HG02884 (cell line): Measurements from ENCODE around the gene STK10.
A peak's percentile ranks its signal among the peaks of the same experiment; 100 is the strongest.

Experiments used
- ATAC-seq: cut with Tn5 transposase; IDR thresholded peaks from one replicate; pipeline ENCODE4 v1.9.1; 2021; ENCODE audit warnings: mild to moderate bottlenecking, moderate library complexity; ENCODE audit not compliant: unreplicated experiment

STK10 gene

DNA sequence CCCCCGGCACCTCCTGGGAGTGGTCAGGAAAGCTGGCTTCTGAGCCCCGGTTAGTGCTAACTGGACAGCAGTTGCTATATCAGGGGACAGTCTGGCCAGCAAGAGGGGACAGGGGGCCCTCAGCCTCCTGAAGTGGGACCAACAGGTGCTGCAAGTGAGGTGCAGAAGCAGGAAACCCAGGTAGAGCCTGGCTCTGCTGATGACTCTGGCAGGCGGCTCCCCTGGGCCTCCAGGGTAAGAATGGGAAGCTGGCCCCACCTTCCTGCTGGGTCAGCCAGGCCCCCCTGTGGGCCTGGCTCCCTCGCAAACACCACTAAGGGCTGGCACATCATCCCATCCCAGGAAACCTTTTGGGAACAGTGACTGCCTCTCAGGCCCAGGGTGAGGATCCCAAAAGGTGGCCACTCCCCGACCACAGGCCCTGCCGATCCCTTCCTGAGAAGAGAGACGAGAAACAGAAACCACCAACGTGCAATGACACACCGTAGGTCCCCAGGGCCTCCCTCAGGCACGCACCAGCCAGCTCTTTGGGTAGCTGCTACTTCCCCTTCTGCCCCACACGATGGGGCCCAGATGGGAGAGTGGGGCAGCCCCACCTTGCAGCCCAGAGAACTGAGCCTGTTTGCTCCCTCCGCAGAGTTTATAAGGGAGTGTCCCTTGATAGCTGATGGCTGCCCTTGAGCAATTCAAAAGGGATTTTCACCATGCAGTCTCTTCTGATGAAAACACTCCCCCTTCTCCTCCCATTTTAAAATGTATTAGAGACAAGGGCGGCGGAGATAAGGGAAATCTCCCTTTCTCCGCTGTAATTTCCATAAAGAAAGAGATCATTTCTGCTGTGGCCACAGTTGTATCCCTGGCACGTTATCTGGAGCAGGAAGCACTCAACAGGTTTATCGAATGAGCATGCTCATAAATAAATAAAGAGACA is 76.8 kb downstream of the STK10 start:
- peak; percentile 78 for ATAC-seq

DNA sequence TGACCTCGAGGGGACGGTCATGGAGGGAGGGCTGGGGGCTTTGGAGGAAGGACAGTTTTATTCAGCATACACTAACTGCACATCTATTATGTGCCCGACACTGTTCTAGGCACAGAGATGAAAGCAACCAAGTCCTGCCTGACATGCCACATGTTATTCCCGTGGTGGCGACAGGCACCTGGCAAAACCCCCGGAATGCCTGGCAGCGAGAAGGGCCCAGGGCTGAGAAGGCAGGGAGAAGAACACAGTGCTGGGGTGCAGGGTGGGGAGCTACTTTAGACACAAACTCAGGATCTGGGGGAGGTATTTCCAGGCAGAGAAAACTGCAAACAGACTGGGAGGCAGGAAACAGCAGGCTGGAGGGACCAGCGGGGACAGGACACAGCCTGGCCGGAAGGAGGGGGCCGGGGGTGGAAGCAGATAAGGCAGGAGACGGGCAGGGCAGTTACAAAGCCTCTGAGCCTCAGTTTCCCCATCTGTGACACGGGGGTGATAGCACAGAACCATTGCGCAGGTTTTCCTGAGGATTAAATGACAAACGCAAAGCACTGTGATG is 77.7 kb downstream of the STK10 start:
- ATAC-seq, result no peak

DNA sequence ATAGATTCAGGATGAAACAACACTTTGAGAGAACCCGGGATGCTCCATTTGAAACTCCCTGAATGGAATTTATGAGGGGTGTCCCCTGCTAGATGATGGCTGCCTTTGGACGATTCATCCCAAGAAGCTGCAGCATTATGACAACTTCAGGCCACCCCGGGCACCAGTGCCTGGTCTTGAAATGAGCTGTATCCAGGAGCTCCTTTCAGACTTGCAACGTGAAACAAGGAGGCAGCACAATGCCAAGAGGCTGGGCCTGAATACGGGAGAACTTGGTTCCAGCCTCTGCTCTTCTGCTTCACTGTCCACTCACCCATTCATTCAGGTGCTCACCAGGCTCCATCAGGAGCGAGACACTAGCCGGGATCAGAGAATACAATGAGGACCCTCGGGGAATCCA is 78.3 kb downstream of the STK10 start:
- no peak for ATAC-seq

DNA sequence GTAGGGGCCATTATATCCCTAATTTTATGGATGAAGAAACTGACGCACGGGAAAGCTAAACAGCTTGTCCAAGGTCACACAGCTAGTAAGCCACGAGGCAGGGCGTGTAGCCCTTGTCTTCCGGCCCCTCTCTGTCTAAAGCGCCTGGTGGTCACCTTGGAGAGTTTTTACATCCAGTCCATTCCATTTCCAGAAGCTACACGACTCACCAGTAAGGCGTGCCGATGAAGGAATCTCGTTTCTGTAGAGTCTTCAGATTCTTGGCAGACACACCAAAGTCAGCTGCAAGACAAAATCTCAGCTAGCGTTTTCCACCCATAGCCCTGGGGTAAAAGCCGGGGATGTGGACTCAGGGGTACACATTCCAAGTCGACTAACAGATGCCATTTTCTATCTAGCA is 80.5 kb downstream of the STK10 start:
- no peak for ATAC-seq

DNA sequence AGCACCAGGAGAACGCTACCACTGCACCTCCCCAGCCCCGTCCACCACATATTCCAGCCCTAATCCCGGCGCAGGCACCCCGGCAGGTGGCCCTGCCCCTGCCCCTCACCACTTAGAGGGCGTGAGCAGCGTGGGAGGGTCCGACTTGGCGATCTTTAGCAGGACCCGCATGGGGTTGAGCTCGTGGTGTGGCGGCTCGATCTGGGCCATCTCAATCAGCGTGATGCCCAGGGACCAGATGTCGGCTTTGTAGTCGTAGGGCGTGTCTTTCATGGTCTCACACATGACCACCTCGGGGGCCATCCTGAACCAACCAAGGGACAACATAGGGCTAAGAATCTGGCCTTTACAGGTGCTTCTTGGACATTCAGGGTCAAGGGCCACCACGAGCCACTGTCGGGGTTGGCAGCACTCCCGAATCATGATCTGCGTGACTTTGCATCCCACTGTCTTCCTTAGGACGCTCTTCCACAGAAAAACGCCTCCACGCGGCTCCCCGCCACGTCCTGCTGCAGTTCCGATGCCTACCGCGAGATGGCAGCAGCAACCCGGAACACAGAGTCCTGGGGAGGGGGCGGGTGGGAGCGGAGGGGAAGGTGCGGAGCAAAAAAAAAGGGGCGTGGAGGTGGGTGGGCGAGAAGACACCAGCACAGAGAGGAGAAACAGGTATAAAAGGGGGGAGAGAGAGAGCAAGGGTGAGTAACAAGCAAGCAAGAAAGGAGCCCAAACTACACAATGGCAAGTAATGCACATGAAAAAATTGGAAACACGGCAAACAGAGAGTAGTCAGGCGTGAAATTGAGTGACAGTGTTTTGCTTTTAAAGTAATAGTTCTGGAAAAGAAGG is 81.3 kb downstream of the STK10 start:
- ATAC-seq, result no peak

DNA sequence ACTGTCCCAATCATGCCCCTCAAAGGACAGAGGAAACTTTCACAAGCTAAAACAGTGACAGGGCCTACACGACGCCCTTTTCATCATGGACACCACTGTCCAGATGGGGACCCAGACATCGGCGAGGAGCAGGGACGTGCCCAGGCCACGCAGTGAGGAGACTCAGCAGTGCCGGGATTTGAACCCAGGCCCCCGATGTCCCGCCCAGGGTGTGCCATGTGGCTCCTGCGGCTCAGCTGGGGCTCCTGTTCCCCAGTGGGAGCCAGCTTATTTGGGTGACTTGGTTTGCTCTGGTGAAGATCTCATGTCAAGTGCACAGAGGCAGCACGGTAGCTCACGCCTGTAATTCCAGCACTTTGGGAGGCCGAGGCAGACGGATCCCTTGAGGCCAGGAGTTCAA is 82.2 kb downstream of the STK10 start:
- ATAC-seq, result no peak

DNA sequence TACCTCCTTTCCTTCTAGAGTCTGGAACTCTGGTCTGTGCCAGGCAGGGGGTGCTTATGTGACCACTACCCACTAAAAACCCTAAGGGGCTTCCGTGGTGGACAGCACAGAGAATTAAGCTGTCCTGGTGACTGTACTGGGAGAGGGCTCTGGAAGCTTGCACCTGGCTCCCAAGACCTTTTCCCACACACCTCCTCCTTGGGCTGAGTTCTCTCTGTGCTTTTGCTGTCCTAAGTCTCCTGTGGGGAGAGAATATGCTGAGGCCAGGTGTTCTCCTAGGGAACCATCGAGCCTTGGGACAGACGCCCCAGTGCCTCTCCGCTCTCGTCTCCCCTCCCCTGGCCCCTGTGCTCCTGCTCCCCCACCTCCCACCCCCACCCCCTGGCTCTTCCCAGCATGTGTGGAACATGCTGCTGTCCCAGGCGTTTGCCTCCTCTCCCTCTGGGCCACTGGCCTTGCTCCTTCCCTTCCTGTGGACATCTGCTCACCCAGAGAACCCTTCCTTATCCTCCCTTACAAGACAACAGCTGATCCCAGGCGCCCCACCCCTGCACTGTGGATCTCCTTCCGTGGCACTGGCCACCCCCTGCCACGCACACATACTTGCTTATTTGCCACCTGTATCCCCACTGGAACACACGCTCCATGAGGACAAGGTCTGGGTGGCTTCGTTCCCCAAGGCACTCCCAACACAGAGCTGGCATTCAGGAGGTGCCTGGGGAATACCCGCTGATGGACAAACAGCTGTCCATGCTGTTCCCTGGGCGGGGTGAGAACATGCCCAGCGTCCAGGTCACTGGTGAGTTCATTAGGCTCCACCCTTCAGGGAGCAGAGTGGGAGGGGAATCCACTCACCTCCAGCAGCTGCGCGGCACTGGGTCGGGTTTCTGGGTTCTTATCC is 83.0 kb downstream of the STK10 start:
- no peak for ATAC-seq

DNA sequence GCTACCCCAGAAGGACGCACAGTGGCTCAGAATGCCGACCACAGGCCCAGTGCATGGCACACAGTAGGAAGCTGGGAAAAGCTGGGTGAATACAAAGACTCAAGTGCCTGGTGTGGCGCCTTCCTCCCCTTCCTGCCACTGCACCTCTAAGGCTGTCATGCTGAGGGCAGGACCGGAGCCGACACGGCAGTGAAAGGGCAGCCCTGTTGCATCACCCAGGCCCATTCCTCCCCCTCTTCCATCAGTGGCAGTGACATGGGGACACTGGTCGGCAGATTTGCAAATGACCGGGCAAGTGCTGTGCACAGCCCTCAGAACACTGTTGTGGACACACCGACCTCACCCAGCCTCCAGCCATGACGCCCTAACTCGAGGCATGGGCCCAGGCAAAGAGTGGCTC is 84.0 kb downstream of the STK10 start:
- ATAC-seq, result no peak

DNA sequence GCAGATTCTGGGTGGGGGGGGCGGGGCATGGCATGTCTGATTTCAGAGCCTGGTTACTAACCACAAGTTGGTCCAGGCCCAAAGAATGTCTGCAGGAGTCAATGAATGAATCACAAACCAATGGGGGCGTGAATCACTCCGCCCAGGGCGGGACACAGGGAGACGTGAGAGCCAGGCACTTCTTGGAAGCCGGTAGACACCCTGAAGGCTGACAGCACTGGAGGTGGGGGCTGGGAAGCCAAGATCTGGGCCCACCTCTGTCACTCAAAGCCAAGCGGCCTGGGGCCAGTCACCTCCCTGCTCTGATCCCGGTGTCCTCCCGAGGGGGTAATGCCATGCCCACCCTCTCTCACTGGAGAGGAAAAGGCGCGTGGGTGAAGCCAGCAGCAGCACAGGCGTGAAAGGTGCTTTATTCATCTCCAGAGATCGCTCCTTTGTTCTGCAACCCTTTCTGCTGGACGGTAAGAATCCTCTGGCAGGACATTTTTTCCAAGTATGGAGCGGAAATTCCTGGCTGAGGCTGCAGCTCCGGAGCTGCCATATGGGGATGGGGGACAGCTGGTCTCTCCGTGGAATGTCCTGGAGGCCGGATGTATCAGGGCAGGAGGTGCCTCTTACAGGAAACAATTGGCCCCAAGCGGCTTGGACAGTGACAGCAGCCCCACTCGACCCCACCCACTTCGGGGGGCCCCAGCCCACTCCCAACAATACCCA is 85.0 kb downstream of the STK10 start:
- no peak for ATAC-seq

DNA sequence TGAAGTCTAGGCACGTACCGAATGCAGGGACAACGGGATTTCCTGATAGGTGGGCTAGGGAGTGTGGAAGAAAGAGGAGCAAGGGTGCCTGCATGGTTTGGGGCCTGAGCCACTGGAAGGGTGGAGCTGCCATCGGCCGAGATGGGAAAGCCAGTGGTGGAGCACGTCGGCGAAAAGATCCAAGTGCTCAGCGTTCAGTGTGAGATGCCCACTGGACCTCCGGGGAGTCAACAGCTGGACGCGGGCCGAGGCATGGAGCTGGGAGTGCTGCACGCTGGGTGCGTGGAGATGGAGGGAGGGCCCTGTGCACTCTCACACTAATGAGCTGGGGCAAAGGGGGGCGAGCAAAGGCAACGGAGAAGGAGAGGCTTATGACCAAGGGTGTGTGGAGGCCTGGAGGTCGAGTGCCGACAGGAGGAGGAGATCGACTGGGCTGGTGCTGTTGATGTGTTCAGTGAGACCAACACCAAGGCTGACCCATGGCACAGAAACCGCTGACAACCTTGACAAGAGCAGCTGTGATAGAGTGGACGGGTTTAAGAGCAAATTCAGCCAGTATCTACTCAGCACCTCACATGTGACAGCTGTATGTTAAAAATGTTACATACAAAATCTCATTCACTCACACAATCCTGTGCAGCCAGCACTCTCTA is 85.7 kb downstream of the STK10 start:
- no peak for ATAC-seq

DNA sequence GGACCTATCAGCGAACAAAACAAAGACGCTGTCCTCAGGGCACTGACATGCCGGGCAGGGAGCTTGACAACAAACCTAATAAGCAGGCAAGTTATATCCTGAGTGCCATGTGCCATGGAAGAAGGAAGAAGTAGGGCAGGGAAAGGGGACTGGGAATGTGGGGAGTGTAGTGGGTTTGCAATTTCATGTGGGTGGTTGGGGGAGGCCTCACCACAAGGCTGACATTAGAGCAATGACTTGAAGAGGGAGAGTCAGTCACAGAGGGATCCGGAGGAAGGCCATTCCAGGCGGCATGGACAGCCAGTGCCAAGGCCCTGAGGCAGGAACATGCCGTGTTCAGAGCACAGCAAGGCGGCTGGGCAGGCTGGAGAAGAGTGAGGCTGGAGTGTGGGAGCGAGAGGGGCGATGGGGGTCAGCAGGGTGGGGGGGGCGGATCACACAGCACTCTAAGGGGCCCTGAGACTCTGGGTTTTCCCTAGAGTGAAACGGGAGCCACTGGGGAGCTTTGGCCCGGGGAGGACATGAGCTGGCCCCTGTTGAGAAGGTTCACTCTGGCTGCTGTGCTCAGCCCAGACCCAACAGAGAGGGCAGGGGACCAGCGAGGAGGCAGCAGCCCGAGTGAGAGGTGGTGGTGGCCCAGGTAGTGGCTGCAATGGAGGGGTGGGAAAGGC is 86.3 kb downstream of the STK10 start:
- no peak for ATAC-seq

DNA sequence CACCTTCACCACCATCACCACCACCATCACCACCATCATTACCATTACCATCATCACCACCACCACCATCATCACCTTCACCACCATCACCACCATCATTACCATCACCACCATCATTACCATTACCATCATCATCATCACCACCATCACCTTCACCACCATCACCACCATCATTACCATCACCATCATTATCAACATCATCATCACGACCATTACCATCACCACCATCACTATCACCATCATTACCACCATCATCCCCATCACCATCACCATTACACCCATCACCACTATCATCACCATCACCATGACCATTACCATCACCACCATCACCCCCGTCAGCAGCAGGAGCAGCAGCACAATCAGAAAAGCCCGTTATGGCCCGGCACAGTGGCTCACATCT is 89.1 kb downstream of the STK10 start:
- no peak for ATAC-seq

DNA sequence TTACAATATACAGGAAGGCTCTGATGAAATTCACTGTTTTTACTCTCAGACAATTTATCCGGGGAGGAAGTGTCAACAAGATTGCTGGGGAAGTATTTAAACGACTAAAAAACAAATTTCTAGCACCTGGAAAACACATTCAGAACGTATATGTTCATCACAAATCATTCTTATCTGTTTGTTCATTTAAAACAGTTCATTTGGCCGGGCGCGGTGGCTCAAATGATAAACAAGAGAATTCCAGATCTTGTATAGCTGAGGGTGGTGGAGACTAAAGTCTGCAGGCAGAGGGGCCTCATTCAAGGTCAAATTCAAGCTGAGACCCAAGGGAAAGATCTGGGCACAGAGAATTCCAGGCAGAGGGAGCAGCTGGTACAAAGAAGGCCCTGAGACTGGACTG is 90.0 kb downstream of the STK10 start:
- no peak for ATAC-seq

DNA sequence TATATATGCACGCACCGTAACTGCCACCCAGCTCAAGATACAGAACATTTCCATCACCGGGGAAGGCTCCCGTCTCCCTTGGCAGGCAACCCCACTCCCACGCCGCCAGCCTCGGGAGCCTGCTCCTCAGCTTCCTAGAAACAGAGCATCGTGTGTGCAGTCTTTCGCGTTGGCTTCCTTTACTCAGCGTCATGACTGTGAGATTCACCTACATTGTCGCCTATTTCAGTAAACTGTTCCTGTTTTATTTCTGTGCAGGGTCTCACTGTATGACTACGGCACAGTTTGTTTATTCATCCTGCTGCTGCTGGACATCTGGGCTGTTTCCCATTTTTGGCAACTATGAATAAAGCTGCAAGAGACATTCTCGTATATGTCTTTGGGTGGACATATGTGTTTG is 90.7 kb downstream of the STK10 start:
- ATAC-seq, result no peak

DNA sequence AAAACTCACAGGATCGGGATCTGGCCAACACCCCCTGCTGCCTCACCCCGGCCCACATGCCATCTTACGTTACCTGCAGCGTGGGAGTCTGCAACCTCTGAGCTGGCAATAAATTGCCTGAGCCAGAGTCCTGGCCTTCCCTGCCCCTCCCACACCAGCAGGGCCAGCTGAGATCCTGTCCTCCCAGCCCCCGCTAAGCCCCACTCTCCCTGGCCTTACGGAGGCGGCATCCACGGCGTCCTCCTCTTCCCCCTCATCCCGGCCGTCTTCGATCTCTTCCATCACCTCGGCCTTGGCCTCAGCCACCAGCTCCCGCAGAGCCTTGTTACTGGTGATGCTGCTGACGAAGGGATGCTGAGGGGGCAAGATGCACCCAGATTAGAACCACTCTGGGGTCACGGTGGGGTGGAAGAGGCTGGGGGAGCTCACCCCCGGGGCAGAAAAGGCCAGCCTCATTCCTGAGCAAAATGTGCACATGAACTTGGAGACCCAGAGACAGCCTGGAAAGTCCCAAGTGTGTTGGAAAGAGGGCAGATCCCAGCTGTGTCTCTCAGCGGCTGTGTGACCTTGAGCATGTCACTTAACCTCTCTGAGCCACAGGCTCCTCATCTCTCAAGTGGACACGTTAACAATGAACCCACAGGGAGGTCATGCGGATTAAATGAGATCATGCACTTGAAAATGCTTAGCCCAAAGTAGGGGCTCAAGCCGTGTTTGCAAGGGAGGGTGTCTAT is 91.7 kb downstream of the STK10 start:
- ATAC-seq, result no peak

DNA sequence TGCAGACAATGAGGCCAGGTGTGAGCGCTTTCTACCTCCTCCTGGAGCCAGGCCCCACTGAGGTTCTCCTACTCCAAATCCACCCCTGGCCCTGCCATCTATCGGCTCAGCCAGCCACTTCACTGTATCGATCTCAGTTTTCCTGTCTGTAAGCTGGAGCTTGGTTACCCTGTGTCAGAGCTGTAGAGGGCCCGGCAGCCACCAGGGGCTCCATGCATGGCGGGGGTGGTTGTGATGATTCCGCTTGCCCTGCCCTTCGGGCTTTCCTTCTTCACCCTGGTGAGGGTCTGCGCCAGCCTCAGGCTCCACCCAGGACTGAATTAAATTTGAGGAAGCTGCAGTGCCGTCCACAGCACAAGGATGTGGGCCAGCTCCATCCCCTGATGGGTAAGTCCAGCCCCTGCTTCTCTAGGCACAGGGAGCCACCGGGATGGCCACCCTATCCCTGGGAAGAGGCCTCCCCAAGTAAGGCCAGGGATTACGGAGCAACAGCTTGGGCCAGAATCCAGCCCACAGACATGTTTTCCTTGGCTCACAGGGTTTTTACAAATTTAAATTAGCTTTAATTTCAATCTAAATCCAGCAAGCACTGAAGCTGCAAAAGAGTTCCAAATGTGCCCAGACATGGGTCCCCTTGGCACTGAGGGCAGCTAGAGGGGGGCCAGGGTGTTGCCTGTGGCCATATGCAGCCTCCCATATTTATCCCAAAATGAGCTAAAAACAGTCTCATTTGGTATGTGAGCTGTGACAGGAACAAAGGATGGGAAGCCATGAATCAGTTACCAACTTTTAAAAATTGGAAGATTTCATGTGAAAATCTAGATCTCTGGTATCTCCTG is 92.4 kb downstream of the STK10 start:
- no peak for ATAC-seq

DNA sequence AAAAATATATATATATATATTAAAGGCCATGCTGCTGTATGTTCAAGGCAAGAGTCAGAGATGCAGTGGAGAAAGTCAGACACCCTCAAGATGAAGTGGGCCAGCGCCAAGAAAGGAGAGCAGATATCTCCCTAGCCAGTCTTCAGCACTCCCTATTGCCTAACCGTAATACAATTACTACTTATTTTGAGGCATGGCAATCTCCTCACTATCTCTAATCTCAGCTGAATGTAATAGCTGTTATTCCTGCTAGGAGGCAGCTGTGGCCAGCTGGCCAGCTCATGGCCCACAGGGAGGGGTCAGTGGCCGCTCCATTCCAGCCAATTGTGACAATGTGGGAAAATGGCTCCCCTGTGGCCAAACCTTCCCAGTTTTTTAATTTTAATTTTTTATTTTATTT is 94.1 kb downstream of the STK10 start:
- ATAC-seq, result no peak
